Measurements from ENCODE around the gene CDC25B.
A peak's percentile ranks its signal among the peaks of the same experiment; 100 is the strongest.
"Not testable (repeated sequence)": the region's sequence is repeated elsewhere in the genome, so short reads cannot be mapped to it uniquely, and the experiment has no call there.

The CDC25B gene

GRCh38 chr20:3785240-3786125 is 10.6 kb upstream of the CDC25B start:
- DNase-seq (ENCODE audit: low spot score): no peak

- DNase-seq (ENCODE audit: low spot score): no peak
Measured at GRCh38 chr20:3786126-3786484, 10.0 kb upstream of the CDC25B start.

- DNase-seq (ENCODE audit: low spot score): peak; percentile 87
Measured at GRCh38 chr20:3786665-3787323, 9.3 kb upstream of the CDC25B start, which contains the start of gene CENPB. Gene CENPB (minus strand): TSS chr20:3786740. CDS start chr20:3786483, 257 bp downstream.

- DNase-seq (ENCODE audit: low spot score): no peak
Measured at GRCh38 chr20:3787324-3788014, 8.6 kb upstream of the CDC25B start.

GRCh38 chr20:3788685-3789155 is 7.4 kb upstream of the CDC25B start:
- DNase-seq (ENCODE audit: low spot score): no peak

GRCh38 chr20:3789201-3789600 is 6.9 kb upstream of the CDC25B start:
- DNase-seq (ENCODE audit: low spot score): not testable (repeated sequence)

- not testable (repeated sequence) for DNase-seq (ENCODE audit: low spot score)
Measured at GRCh38 chr20:3794168-3794567, 1.9 kb upstream of the CDC25B start.

- no peak for DNase-seq (ENCODE audit: low spot score)
Measured at GRCh38 chr20:3794701-3795420, 1.2 kb upstream of the CDC25B start.

GRCh38 chr20:3796477-3797225 is 541 bp downstream of the CDC25B start:
- no peak for DNase-seq (ENCODE audit: low spot score)

GRCh38 chr20:3797226-3797545 is 1.1 kb downstream of the CDC25B start:
- DNase-seq (ENCODE audit: low spot score): no peak

- no peak for DNase-seq (ENCODE audit: low spot score)
Measured at GRCh38 chr20:3797592-3798372, 1.7 kb downstream of the CDC25B start.

GRCh38 chr20:3798373-3798768 is 2.3 kb downstream of the CDC25B start:
- DNase-seq (ENCODE audit: low spot score): no peak

- DNase-seq (ENCODE audit: low spot score): no peak
Measured at GRCh38 chr20:3798908-3799248, 2.8 kb downstream of the CDC25B start.

- DNase-seq (ENCODE audit: low spot score): no peak
Measured at GRCh38 chr20:3800256-3800877, 4.3 kb downstream of the CDC25B start.

GRCh38 chr20:3800878-3801260 is 4.8 kb downstream of the CDC25B start:
- DNase-seq (ENCODE audit: low spot score): no peak

GRCh38 chr20:3801299-3801698 is 5.2 kb downstream of the CDC25B start:
- DNase-seq (ENCODE audit: low spot score): no peak

GRCh38 chr20:3801846-3802245 is 5.7 kb downstream of the CDC25B start:
- no peak for DNase-seq (ENCODE audit: low spot score)

- DNase-seq (ENCODE audit: low spot score): no peak
Measured at GRCh38 chr20:3802524-3803239, 6.6 kb downstream of the CDC25B start.

GRCh38 chr20:3803289-3803688 is 7.2 kb downstream of the CDC25B start:
- DNase-seq (ENCODE audit: low spot score): no peak

- DNase-seq (ENCODE audit: low spot score): no peak
Measured at GRCh38 chr20:3803854-3804253, 7.7 kb downstream of the CDC25B start.
